8988T (cell line): Measurements from ENCODE around the gene COL20A1.

Source experiments
- DNase-seq: peaks from one replicate; pipeline ENCODE4 v3.0.0; 2011

Gene COL20A1

DNA sequence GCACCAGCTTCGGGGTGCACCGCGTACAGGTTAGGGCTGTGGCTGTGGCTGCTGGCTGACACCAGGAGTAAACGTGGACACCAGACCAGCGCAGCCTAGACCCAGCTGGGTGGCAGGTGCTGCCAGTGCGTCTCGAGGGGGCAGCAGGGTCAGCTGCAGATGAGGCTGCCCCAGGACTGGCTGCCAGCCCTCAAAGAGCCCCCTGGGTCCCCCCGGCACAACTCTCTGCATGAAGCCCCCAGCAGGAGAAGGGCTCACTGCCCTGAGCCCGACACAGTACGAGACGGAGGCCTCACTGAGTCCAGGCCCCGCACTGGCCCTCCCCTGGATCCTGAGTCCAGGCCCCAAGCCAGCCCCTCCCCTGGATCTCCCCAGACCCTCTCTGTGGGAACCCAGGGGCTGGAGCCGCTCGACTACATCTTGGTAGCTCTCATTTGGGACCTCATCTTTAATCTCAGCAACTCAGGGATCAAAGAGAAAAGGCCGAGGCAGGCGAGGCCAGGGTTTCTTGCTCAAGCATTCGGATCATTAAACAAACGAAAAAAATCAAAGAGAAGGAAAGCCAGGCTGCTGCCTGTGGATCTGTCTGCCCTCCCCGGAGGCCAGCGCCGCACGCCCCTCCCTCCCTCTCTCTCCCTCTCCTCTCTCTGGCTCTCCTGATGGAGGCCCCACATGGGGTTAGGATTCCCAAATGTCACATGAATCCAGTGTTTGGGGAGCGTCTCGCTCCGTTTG lies 31.8 kb upstream of the COL20A1 start:
- DNase-seq: no peak

DNA sequence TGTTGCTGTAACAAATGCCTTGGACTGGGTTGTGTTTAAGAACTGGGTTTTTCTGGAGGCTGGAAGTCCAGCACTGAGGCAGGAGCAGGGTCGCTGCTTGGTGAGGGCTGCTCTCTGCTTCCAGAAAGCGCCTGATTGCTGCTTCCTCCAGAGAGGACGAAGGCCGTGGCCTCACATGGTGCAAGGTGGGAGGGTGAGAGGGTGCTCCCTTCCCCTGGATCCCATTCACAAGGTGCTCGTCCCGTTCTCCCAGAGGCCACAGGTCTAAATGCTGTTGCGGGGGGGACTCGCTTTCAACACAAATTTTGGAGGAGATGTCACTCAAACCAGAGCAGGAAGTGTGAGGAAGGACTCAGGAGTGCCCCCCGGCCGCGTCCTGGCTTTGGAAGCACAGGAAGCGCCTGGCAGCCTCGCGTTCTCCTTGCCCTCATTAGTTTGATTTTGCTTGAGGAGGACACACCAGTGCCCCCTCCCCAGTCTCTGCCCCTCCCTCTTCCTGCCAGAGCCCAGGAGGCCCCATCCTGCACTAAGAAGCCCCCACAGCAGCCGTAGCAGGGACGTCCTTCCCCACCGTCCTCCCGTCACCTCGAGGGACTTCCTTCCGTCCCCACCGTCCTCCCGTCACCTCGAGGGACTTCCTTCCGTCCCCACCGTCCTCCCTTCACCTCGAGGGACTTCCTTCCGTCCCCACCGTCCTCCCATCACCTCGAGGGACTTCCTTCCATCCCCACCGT lies 31.0 kb upstream of the COL20A1 start:
- DNase-seq: no peak

DNA sequence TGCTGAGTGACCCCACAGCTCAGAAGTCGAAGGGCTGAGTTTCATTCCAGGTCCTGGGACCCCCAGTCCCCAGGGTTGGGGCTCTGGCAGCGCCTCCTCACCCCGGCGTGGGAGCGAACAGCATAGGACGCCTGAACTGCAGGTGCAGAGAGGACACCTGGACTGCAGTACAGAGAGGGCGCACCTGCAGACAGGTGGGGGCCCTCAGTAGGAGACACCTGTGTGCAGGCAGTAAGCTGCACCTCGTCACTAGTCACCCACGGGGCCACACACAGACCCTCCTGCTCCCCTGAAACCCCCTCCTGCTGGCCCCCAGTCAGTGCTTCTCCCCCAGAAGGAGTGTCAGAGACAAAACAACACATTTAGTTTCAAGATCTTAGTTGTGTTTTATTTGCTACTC lies 30.1 kb upstream of the COL20A1 start:
- no peak for DNase-seq

DNA sequence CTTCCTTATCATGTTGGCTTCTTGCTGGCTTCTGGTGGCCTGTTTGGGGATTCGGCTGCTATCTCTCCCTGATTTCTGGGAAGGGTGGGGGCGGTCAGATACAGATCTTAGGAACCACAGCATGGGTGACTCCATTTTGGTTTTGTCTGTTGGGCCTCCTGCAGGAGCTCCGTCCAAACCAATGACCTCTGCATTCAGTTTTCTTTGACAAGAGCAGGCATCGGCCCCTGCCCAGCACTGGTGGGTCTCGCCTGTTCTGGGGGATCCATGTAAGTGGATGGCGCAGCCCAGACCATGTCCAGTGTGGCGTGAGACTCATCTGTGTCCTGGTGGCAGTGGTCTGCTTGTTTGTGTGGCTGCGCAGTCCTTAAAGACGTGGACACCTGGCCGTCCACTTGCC lies 29.0 kb upstream of the COL20A1 start:
- DNase-seq: no peak

DNA sequence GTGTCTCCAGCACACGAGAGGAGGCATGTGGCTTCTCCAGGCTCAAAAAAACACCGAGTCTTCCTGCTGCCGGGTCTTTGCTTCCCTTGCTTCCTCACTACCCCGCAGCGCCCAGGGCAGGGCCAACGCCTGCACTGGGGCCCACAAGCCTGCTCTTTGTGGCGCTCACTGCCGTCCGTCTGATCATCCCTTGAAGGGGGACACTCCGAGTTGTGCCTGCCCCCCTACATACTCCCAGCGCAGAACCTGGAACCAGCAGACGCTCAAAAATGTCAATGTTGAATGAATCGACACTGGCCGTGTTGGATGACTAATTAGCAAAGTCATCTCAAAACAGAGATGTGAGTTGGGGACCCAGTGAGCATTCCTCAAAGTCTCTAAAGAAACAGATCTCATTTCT lies 28.5 kb upstream of the COL20A1 start:
- DNase-seq: no peak

DNA sequence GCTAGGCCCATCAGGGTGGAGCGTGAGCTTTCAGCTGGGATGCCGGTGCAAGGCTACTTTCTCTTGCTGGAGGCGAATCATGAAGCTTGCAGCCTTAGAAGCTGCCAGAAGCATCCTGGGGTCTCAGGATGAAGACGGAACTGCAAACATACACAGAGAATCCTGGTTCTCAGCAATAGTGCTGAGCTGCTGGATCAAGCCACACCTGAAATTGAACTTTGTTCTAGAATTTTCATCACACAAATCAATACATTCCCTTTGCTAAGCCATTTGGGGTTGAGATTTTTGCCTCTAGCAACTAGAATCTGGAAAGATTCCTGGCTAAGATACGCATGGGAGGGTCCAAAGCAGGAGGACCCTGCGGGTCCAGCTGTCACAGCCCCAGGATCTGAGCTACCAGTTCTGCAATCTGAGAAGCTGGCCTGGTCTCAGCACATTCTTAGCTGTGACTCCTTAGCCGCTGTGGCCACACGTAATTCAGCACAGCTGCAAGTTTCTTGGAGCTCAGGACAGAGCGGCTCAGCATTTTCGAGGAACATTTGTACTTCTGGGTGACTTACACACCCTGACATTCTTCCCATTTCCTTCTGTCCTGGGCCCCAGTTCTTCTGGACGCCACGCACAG lies 27.0 kb upstream of the COL20A1 start:
- no peak for DNase-seq

DNA sequence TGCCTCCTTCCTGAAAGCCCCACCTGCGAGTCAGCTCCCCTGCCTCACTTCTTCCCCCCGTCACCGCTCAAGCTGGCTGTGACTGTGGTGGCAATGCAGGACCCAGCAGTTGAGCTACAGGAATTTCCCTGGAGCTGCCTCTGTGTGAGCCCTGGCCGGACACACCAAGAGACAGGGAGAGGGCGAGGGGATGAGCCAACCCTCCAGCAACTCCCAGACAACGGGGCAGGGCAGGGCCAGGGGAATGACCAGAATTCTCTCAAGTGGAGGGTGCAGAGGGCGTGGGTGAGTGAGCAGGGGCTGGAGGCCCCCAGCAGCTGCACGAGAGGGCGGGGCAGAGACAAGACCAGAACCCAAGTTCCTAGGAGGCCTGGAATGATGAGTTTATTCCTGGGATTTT lies 25.3 kb upstream of the COL20A1 start:
- DNase-seq: no peak

DNA sequence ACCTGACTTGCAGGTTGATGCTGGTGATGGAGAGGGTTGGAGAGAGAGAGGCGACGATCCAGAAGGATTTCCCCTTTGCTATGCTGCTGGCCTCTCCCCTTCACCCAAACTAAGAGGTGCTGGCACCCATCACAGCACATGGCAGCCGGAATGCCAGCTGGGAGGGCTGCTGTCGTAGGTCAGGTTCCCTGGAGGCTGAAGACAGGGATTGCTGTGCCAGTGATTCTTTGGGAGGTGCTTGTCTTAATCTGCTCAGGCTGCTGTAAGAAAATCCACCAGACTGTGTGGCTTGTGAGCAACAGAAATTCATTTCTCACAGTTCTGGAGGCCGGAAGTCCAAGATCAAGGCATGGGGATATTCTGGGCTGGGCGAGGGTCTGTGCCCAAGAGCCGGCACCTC lies 24.7 kb upstream of the COL20A1 start:
- no peak for DNase-seq

DNA sequence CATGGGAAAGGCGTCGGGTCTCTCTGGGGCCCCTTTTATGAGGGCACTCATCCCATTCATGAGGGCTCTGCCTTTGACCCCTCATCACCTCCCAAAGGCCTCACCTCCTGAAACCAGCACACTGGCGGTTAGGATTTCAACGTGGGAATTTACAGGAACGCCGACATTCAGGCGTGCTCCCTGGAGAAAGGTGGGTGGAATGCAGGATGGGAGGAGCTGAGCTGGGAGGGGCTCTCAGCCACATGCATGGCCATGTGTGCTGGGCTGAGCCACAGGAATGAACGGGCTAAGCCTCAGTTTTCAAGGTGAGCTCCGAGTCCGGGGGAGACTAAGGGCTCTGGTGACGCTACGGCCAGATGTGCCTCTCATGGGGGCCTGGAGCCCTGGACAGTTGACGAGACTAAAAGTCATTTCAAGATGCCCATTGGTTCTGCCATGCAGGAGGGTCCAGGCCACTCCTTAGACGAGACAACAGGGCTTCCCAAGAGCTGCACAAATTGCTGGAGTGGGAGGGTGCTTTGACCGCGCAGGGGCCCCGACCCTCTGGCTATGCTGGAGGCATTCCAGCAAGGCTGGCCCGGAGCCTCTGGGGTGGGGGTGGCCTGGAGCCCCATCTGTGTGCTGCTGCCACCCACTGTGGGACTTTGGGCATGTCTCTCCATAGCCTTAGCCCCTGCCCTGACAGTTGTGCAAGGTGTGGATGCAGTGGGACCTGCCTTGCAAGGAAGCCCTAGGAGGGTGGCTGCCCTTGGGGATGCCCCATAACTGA lies 24.1 kb upstream of the COL20A1 start:
- DNase-seq: no peak

DNA sequence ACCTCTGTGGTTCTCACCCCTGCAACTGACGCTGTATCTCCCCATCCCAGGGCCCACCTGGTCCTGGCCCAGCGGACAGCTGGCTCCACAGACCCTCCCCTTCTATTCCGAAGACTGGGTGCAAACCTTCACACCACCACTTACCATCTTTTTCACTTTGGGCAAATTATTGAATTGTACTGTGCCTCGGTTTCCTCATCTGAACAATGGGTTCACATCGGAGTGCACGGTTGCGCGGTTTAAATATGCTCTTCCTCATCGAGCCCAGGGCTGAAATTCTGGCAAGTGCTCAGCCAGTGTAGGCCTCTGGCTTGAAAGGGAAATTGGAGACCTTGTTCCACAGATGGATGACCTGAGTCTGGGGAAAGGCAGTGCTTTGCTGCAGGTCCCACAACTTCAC lies 23.3 kb upstream of the COL20A1 start:
- DNase-seq: no peak

DNA sequence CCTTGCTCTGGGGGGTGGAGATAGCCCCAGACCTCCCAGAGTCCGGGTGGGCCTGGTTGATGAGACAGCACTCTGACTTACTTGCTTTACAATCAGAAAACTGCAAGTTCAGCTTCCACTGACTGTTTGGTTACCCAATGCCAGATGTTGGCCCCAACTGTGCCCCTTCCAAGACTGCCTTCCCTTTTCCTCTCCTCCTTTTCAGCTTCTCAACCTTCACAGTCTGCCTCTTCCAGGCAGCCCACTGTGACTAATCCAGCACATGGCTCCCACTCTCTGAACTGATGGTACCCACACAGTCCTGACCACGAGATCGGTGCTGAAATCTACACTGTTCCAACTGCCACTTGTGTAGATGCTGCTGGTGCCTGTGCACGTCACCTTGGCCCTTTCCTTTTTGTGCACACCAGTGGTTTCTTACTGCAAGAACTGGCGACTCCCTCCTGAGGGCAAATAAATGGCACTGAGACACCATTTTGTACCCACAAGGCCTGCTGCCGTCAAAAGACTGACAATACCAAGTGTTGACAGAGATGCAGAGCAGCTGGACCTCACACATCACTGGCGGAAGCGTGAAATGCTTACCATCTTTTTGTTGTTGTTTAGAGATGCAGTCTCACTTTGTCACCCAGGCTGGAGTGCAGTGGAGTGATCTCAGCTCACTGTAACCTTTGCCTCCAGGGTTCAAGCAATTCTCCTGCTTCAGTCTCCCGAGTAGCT lies 22.2 kb upstream of the COL20A1 start:
- DNase-seq: no peak

DNA sequence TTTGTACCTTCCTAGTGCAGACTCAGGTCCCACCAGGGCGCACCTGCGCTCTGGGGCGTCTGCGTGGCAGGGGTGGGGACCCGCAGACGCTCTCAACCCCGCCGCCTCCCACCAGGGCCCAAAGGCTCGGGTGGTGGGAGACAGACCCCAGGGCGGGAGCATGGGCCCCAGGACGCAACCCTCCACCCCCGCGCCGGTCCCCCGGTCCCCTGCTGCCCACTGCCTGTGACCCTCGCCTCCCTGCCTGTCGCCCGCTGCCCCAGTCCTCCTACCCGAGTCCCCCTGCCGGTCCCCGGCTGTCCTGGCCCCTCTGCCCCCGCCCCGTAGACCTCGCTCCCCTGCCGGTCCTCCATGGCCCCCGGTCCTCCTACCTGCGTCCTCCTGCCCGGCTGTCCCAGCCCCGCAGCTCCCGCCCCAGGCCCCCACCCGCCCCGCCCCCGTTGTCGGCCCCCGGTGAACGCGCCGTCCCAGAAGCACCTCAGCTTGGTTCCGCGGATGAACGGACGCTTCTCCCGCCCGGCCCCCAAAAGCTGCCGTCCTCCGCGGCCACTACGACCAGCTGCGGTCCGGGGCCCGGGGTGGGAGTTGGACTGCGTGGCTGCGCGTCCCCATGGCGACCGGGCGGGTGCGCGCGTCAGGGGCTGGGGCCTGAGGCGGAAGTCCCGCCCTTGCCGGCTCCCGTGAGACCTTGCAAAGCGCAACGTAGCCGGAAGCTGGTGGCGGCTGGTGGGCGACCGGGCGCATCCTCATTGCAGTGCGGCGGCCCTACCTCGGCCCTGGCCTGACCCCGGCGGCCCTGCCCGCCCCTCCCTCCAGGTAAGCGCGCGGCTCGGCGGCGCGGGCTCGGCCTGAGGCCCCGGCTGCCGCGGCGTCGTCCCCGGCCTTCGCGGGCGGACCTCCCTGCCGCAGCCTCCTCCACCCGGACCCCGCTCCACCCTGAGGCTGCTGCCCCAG lies 20.6 kb upstream of the COL20A1 start, which contains the start of gene ARFGAP1:
ARFGAP1 (plus strand) TSS at position 709 of the 954 bp plus-strand sequence. CDS start 2,768 bp downstream, outside the sequence.
- DNase-seq: peak; percentile 99

DNA sequence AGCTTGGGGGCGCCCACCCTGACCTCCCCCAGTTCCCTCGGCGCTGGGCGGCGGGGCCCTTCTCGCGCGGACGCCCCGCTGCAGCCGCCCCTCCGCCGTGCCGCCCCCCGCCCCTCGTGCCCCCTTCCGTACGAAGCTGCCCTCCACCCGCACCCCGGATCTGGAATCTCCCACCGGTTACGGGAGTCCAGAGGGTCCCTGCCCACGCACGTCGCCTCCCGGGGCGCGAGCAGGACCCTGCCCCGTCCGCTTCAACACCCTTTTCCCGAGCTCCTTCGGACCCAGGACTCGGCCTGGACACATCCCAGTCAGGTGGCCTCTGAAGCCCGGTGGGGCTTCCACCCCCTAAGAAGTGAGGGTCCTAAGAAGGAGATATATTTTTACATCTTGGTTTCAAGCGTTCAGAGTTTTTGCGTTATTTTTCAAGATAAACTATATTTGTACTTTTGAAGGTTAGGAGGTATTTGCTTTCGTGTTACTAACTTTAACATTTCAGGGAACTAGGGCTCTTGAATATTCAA lies 19.9 kb upstream of the COL20A1 start:
- no peak for DNase-seq

DNA sequence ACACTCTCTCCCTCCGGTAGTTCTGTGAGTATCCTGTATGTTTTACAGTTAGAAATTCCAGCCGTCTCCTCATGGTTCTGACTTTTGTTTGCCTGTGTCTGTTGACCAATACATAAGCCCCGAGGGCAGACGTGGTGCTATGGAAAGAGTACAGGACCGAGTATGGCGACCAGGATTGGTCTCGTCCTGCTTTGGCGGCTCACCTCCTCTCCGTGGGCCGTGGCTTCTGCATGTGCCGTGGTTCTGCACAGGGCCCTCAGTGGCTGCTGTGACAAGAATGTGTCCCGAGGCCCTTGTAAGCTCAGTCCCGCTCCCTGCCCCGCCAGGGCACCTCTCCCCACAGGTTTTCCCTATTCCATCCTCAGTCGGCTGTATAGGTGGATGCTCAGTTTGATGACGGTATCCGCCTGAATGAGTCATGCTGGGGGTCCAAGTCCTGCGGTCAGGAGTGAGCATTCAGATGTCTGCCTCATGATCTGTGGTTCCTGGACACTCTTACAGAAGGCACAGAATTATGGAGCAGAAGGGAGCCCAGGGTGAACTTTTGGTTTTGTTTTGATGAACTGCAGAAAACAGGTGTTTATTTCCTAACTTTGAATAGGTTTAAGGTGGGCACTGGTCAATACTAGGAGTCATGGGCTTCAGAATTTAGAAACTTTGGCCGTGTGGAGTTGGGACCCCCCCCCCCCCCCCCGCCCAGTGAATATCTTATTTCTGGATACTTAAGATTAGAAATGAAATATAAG lies 19.2 kb upstream of the COL20A1 start:
- peak; percentile 82 for DNase-seq

DNA sequence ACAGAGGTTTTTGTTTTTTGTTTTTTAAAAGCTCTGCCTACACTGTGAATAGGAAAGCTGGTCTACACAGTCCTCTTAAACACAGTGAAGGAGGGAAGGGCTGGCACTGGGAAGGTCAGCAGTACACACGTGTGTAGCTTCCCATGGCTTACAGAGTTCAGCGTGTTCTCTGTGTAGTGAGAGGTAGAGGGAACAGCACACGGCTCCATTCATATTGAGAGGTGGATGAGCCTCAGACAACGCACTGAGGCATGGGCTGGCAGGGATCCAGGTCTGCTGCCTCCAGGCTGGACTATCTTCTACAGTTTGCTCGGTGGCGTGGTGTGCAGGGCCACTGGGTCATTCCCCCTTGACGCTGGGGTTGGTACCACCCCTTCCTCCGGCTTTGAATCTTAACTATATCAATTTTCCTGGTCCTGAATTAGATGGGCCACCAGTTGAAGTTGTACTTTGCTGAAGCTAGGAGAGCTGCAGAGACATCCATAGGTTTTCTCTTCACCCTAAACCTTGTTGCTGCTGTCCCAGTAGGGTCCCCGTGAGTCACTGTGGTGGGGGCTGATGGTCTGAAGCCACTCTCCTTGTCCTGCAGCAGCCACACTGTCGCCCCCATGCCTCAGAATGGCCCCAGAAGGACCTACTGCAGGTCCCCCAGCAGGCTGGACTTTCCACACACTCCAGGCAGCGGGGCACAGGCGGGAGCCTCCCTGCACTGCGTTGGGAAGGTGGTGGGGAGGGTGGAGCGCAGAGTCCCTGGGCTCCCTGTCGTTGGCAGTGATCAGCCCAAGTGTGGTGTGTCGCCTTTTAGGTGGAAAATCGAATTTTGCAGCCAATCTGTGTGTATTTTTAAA lies 18.4 kb upstream of the COL20A1 start:
- no peak for DNase-seq

DNA sequence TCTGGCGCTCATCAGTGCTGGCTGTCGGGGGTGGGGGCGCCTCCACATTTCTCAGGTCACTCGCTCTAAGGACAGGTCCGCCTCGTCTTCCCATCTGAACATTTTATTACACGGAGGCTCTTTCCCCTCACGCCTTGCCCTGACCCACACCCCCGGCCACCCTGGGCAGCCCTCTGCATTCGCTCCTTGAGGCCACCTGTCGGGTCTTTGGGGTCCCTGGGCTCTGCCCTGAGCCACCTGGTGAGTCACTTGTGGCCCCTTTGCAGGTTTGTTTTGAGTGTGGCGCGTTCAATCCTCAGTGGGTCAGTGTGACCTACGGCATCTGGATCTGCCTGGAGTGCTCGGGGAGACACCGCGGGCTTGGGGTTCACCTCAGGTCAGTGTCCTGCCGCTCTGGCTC lies 17.2 kb upstream of the COL20A1 start:
- no peak for DNase-seq

DNA sequence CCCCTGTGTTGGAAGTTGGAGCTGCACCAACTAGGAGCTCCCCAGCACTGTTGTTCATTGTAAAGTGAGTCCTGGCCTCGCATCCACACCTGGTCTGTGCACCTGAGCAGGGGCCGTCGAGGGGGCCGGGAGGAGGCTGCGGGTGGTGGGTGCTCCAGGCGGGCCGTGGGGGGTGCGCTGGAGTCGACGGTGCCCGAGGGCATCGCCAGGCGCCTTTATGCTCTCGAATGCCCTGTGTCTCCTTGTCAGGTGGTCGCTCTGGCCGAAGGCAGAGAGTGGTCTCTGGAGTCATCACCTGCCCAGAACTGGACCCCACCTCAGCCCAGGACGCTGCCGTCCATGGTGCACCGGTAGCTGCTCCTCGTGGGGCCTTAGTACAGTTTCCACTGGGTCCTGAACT lies 16.0 kb upstream of the COL20A1 start:
- no peak for DNase-seq

DNA sequence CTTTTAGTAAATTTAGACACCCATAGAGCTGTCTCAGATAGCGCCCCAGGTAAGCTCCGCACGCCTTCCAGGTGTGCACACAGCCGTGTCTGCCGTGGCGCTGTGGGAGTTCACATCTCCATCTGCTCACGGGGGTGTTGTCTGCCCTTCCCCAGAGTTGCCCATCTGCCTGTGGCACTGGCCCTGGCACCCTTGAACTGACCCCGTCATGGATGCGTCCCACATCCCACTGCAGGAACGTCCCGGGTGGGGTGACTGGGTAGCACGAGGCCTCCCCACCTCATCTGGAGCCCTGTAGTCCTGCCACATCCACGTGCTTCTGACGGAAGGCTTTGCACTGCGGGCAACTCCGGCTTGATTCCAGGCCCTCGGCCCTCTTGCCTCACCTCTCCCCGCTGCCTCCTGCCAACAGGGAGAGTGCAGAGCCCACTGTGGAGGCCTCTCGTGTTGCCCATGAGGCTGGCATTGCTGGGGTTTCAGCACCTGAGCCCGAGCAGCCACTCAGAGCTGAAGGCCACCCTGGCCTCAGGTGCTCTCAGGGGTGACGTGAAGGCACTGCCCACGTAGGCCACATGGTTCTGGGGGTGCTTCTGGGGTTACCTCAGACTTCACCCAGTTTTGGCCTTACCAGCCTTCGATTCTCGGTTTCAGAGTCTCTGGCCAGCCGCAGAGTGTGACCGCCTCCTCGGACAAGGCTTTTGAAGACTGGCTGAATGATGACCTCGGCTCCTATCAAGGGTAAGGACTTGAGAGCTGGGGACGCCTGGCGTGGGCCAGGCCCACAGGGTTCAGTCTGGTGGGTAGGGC lies 15.3 kb upstream of the COL20A1 start:
- DNase-seq: no peak

DNA sequence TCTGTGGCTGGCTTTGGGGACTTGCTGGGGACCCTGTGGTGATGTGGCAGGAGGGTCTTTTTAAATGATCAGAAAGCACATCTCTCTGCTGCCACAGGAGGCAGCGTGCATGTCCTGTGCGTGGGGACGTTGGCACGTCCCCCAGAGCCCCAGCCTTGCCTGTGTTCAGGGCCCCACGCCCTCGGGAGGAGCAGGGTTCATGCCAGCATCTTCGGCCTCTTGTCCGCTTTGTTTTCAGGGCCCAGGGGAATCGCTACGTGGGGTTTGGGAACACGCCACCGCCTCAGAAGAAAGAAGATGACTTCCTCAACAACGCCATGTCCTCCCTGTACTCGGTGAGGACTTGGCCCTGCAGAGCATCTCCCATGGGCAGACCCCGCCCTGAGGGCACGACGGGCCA lies 14.3 kb upstream of the COL20A1 start:
- no peak for DNase-seq
